GM12892 (cell line): ENCODE results near the gene DDX31.

Source experiments
- POLR2A ChIP-seq: IDR thresholded peaks from 2 replicates; pipeline ENCODE4 v1.6.1; 2011; ENCODE audit warnings: low read depth, low read length, control low read depth
- POLR2AphosphoS5 ChIP-seq: IDR thresholded peaks from 2 replicates; pipeline ENCODE4 v1.6.1; 2011; ENCODE audit warnings: low read depth, low read length, control low read depth
- TAF1 ChIP-seq: IDR thresholded peaks from 2 replicates; pipeline ENCODE4 v1.6.1; 2011; ENCODE audit warnings: low read depth, mild to moderate bottlenecking, control low read depth, low read length, borderline replicate concordance

DNA sequence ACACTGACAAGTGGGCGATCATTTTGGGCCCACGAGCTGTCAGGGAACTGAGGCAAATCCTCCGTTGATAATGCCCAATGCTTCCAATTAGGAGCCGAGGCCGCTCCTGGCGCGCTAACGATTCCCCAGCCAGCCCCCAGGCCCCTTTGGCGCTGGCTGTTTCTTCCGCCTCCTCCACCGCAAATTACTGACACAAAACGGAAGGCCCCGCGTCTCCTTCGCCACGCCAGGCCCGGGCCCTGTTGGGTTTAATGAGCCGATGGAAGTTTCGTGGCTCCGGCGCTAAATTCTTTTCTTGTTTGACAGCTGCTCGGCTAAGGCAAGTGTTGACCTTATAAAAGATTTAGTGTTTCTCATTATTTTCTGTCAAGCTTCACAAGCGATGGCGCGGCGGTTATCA lies 113.1 kb downstream of the DDX31 start:
- no peak for TF ChIP-seq POLR2A
- TF ChIP-seq TAF1, result no peak
- TF ChIP-seq POLR2AphosphoS5, result no peak
